GM04503 (cell line): Measurements from ENCODE around the gene SLC7A11.

ENCODE experiments used
- DNase-seq: peaks from one replicate; pipeline ENCODE4 v3.0.0-alpha.2; 2012; ENCODE audit warnings: low read depth

The SLC7A11 gene

DNA sequence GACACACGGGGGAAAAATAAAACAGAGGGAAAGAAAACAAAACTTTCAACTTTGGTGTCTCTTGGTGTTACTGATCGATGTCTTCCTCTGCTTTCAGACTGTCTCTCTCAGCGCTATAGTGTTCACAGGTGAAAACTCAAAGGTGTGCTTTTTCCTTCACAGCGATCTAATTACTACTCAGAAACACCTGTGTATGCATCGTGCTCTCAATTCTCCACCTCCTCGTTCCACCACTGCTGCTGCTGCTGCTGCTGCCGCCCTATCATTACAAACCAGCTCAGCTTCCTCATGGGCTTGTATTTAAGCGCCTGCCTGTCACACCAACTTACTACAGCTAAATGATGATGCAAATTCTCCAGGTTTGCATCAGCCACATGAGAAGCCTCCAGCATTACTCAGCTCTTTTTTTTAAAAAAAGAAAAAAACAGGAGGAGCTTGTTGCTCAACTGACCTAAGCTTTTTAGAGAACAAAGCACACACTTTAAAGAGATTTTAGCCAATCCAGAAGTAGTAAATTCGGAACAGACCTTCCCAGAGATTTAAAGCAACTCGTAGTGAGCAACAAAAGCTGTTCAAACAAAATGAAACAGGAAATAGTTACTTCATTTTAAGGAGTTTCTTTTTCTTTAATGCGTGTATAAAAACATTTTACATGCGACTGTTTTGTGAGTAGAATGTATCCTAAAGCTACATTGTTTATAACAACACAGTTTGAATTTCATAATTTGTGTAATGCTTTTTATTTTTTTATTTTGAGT is at the start of gene SLC7A11:
TSS of gene SLC7A11 (minus strand) at position 274 of the 758 bp plus-strand sequence. CDS start 280 bp downstream, outside the sequence.
- peak; percentile 97 for DNase-seq

DNA sequence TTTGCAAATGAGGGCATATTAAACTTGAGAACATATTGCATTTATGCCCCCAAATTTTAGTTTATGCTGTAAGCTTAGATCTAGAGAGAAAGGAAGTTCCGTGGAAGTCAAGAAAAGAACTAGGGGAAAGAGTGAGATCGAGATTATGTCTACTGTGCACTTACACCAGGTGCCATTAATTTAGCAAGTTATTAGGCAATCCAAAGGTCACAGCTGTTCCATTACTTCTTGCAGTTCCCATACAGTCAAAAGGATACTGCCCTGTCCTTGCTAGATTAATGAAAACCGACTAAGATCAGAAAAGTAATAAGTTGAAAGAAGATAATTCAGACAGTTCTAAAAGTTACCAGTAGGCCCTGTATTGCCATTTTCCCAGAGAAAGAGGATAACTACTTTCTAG is 49.3 kb upstream of the SLC7A11 start:
- DNase-seq: no peak

- DNase-seq: no peak
Observed at GRCh38 chr4:138290805-138291204, 48.7 kb upstream of the SLC7A11 start.

- DNase-seq: no peak
Observed at GRCh38 chr4:138279286-138279685, 37.1 kb upstream of the SLC7A11 start.

DNA sequence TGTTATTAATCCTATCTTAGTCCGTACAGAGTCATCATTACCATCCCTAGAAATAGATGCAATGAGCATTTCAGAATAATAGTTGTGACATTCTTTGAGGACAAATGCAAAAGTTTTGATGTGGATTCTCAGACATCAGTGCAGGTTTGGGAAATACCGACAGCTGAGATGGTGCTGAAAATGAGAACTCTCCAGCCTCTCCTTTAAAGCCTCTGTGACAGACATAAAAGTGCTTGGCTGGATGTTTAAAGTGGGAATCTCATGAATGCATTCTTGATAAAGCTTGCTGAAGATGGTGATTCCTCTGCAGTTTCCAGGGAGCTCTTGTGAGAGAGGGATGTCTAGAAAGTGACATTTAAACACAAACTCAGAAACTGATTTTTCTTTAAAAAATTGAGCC is 35.0 kb upstream of the SLC7A11 start:
- DNase-seq: no peak

GRCh38 chr4:138275963-138276621 is 33.9 kb upstream of the SLC7A11 start:
- peak; percentile 89 for DNase-seq

- no peak for DNase-seq
Observed at GRCh38 chr4:138275216-138275615, 33.1 kb upstream of the SLC7A11 start.

DNA sequence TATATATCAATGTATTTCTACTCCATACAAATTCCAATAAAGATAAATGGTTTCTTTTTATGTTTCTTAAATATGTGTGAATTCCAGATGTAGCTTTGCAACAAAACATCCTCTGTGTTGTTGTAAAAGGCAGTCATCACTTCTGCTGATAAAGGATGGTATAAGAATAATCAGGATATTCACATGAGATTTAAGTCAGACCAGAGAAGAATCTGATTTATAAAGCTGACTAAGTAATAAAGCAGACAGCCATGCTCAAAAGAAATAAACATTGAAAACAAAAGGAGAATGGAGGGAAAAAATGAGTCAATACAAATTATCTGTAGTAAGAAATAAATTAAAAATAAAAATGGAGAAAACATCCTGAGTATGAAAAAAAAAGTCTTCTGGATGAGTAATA is 27.0 kb upstream of the SLC7A11 start:
- no peak for DNase-seq

DNA sequence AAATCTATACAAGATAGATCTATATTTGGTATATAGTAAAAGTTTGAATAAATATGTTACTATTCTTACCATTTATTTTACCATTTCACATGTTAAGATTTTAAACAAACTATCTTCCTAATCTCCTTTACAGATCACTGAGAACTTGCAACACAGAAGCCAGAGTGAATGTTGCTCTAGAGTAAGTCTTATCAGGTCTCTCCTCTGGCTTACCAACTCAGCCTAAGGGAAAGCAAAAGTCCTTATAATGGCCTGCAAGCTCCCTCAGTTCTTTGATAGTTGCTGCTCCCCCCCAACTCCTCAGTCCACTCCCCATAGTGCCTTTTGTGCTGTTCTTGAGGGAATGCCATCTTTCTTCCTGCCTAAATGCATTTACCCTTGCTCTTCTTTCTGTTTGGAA is 25.7 kb upstream of the SLC7A11 start:
- no peak for DNase-seq

DNA sequence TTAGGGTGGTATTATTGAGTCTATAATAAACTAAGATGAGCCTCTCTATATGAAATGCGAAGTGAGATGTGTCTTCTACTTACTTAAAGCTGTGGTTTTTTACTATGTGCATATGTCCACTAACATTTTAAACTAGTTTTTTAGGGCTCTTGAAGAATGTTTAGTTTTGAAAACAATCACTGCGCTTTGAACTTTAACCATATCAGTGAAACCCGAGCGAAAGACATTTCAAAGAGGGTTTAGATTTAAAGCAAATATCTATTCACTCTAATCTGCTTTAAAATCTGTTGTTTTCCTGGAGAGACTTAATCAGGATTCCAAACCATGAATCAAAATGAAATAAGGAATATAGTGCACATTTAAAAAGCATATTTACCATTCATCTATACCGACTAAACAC is 24.8 kb upstream of the SLC7A11 start:
- DNase-seq: no peak

- no peak for DNase-seq
Observed at GRCh38 chr4:138263247-138263816, 21.2 kb upstream of the SLC7A11 start.

- no peak for DNase-seq
Observed at GRCh38 chr4:138262469-138262868, 20.3 kb upstream of the SLC7A11 start.

DNA sequence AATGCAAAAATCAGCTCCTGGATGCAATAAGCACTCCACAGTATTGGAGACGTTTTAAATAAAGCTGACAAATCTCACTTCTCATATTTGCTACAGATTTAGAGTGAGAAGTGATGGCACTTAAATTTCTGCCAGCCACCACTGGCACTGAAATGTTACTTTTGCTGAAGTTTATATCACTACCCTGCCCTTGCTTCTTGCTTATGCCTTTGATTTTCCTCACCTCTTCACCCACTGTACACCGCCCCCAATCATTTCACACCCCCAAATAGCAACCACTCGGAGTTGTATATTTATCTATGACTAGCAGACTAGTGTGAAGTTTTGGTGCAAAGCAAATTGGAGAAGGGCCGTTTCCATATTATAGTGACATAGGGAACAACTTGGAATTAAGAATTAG is 19.9 kb upstream of the SLC7A11 start:
- no peak for DNase-seq

GRCh38 chr4:138259824-138260223 is 17.7 kb upstream of the SLC7A11 start:
- DNase-seq: no peak

- DNase-seq: no peak
Observed at GRCh38 chr4:138259271-138259670, 17.1 kb upstream of the SLC7A11 start.

GRCh38 chr4:138256608-138257007 is 14.5 kb upstream of the SLC7A11 start:
- DNase-seq: no peak

- DNase-seq: no peak
Observed at GRCh38 chr4:138255917-138256597, 13.9 kb upstream of the SLC7A11 start.

DNA sequence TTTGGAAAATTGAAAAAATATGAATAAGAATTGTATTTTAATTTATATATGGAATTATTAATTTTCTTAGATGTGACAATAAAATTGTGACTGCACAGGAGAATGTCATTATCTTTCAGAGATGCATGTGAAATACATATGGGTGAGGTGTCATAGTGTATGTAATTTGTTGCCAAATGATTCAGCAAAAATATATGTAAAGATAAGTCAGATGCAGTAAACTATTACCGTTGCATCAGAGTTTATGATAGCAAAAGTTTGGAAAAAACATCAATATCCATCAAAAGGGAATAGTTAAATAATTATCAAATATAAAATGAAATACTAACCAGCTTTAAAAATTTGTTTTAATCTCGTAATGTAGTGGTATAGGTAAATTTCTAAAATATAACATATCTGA is 10.4 kb upstream of the SLC7A11 start:
- DNase-seq: no peak

DNA sequence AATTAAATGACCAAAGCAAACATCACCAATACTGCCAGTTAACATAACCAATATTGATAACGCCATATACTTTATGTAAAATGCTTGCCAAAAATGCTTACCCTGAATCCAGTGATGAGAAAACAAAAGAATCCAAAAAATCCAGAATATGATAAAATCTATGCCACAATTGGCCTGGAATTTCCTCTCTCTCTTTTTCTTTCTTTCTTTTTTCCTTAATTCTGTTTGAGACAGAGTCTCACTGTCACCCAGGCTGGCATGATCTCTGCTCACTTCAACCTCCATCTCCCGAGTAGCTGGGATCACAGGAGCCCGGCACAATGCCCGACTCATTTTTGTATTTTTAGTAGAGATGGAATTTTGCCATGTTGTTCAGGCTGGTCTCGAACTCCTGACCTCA is 9.8 kb upstream of the SLC7A11 start:
- no peak for DNase-seq

GRCh38 chr4:138249132-138249531 is 7.0 kb upstream of the SLC7A11 start:
- no peak for DNase-seq

GRCh38 chr4:138248058-138248457 is 5.9 kb upstream of the SLC7A11 start:
- no peak for DNase-seq

DNA sequence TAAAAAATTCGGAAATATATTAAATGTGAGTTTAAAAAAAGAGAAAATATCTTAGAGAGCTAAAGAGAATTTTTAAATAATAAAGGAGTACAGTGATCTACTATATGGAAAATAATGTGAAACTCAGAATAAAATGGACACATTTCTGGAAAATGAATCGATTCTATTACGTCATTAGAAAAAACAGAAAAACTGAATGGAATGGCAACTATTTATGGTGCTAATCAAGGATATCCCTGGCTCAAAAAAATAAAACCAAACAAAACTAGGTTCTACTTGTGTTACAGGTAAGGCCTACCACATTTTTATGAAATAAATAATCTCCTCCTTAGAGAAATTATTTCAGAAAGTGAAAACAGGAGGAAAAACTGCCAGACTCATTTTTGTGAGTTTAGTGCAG is 5.5 kb upstream of the SLC7A11 start:
- no peak for DNase-seq

DNA sequence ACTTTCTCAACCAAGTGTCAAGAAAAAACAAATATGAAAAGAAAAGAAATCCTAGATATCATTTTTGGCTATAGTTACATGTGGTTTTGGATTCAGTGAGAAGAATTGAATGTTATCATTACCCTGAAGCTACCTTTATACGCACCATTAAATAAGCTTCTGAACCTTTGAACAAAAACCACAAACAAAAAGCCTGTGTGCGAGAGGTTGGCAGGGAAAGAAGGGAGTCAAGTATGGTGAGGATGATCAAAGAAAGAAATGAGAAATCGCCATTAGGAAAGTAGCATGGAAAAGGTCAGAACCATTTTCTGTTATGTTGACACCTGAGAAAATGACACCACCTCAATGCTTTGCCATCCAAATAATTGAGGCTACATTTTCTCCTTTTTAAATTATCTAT is 1.2 kb upstream of the SLC7A11 start:
- no peak for DNase-seq
